Amniotic epithelial cell (primary cell): ENCODE results near the gene RND3.

Experiments used
- DNase-seq: peaks from one replicate; pipeline ENCODE4 v3.0.0-alpha.2; 2010; ENCODE audit warnings: low read depth

Gene RND3

GRCh38 chr2:150475479-150476250 is 11.8 kb downstream of the RND3 start:
- DNase-seq = peak; percentile 23

- peak; percentile 42 for DNase-seq
These were observed 13.0 kb downstream of the RND3 start for GRCh38 chr2:150474326-150475074.

GRCh38 chr2:150473767-150474166 is 13.7 kb downstream of the RND3 start:
- DNase-seq = peak; percentile 6

GRCh38 chr2:150472511-150472899 is 15.0 kb downstream of the RND3 start:
- peak; percentile 87 for DNase-seq

GRCh38 chr2:150471813-150472510 is 15.5 kb downstream of the RND3 start:
- no peak for DNase-seq

GRCh38 chr2:150470435-150470834 is 17.0 kb downstream of the RND3 start:
- DNase-seq = no peak

- DNase-seq = peak; percentile 7
These were observed 17.7 kb downstream of the RND3 start for GRCh38 chr2:150469706-150470274.

GRCh38 chr2:150468350-150468960 is 19.0 kb downstream of the RND3 start:
- peak; percentile 21 for DNase-seq

- no peak for DNase-seq
These were observed 19.9 kb downstream of the RND3 start for GRCh38 chr2:150467621-150467963.

- DNase-seq = peak; percentile 89
These were observed 20.5 kb downstream of the RND3 start for GRCh38 chr2:150466741-150467620.

- DNase-seq = no peak
These were observed 21.5 kb downstream of the RND3 start for GRCh38 chr2:150465703-150466569.

- DNase-seq = no peak
These were observed 22.5 kb downstream of the RND3 start for GRCh38 chr2:150464986-150465385.

GRCh38 chr2:150464270-150464669 is 23.2 kb downstream of the RND3 start:
- DNase-seq = no peak

GRCh38 chr2:150462770-150463169 is 24.7 kb downstream of the RND3 start:
- DNase-seq = no peak

GRCh38 chr2:150459281-150459680 is 28.2 kb downstream of the RND3 start:
- DNase-seq = peak; percentile 76

GRCh38 chr2:150450765-150451164 is 36.7 kb downstream of the RND3 start:
- peak; percentile 37 for DNase-seq

GRCh38 chr2:150449856-150450255 is 37.6 kb downstream of the RND3 start:
- no peak for DNase-seq

- no peak for DNase-seq
These were observed 42.1 kb downstream of the RND3 start for GRCh38 chr2:150445398-150445797.

GRCh38 chr2:150442484-150442883 is 45.0 kb downstream of the RND3 start:
- DNase-seq = no peak

GRCh38 chr2:150441784-150442183 is 45.7 kb downstream of the RND3 start:
- no peak for DNase-seq
